ENCODE data around the gene CHL1. TPM values are rescaled to one million over a fixed set of nuclear protein-coding genes. Genes with fewer than 3 reads are reported as not detected.

CHL1 gene
- polyA plus RNA-seq, 4 donors: under 0.01 to 6.6 (median 1.9) TPM

- Histone ChIP-seq H3K4me3 (ENCODE audit: low read depth in 1 of 3, low read length in 3 of 3) (no peak overlapping the region), H3K36me3 (ENCODE audit: control insufficient read depth in 3 of 3, insufficient read depth in 2 of 3, low read depth in 1 of 3, low read length in 3 of 3) (no peaks in the 10 kb centered on the region), H3K9me3 (ENCODE audit: control insufficient read depth in 2 of 2, insufficient read depth in 1 of 2, low read depth in 1 of 2, low read length in 1 of 2) (no peaks in the 10 kb centered on the region), H3K27ac (ENCODE audit: low read depth in 1 of 3, low read length in 2 of 3) (no peak overlapping the region), H3K4me1 (ENCODE audit: control insufficient read depth in 3 of 3, insufficient read depth in 2 of 3, low read depth in 1 of 3, low read length in 2 of 3) (no peaks in the 10 kb centered on the region), H3K27me3 (ENCODE audit: control insufficient read depth in 3 of 3, insufficient read depth in 3 of 3, low read length in 3 of 3) (peaks cover 0 to 3% (median 0%) of the 10 kb centered on the region in 3 donors)
- WGBS, 3 donors: 82 to 86% (median 86%) methylated on average over 12 of the region's 12 CpGs
- DNase-seq (no peak), FAIRE-seq (no peak)
Observed at GRCh38 chr3:278300-279064, 81.9 kb downstream of the CHL1 start.

- no peaks in the 10 kb centered on the region for H3K36me3 ChIP-seq (ENCODE audit: control insufficient read depth in 3 of 3, insufficient read depth in 2 of 3, low read depth in 1 of 3, low read length in 3 of 3)
- H3K27me3 ChIP-seq (ENCODE audit: control insufficient read depth in 3 of 3, insufficient read depth in 3 of 3, low read length in 3 of 3): peaks cover 0 to 3% (median 0%) of the 10 kb centered on the region in 3 donors
- FAIRE-seq (no peak), DNase-seq (no peak)
- no peaks in the 10 kb centered on the region for H3K9me3 ChIP-seq (ENCODE audit: control insufficient read depth in 2 of 2, insufficient read depth in 1 of 2, low read depth in 1 of 2, low read length in 1 of 2)
- no peaks in the 10 kb centered on the region for H3K4me1 ChIP-seq (ENCODE audit: control insufficient read depth in 3 of 3, insufficient read depth in 2 of 3, low read depth in 1 of 3, low read length in 2 of 3)
- H3K4me3 ChIP-seq (ENCODE audit: low read depth in 1 of 3, low read length in 3 of 3): no peak overlapping the region
- 57 to 77% (median 58%) methylated on average over 1 of the region's 1 CpG for WGBS, 3 donors
- no peak overlapping the region for H3K27ac ChIP-seq (ENCODE audit: low read depth in 1 of 3, low read length in 2 of 3)
Observed at GRCh38 chr3:279325-279724, 82.8 kb downstream of the CHL1 start.

- FAIRE-seq (no peak), DNase-seq (no peak)
- WGBS, 3 donors: 31 to 35% (median 34%) methylated on average over 2 of the region's 2 CpGs
- Histone ChIP-seq H3K4me3 (ENCODE audit: low read depth in 1 of 3, low read length in 3 of 3) (no peak overlapping the region), H3K4me1 (ENCODE audit: control insufficient read depth in 3 of 3, insufficient read depth in 2 of 3, low read depth in 1 of 3, low read length in 2 of 3) (no peaks in the 10 kb centered on the region), H3K9me3 (ENCODE audit: control insufficient read depth in 2 of 2, insufficient read depth in 1 of 2, low read depth in 1 of 2, low read length in 1 of 2) (no peaks in the 10 kb centered on the region), H3K27me3 (ENCODE audit: control insufficient read depth in 3 of 3, insufficient read depth in 3 of 3, low read length in 3 of 3) (peaks cover 0 to 3% (median 0%) of the 10 kb centered on the region in 3 donors), H3K36me3 (ENCODE audit: control insufficient read depth in 3 of 3, insufficient read depth in 2 of 3, low read depth in 1 of 3, low read length in 3 of 3) (no peaks in the 10 kb centered on the region), H3K27ac (ENCODE audit: low read depth in 1 of 3, low read length in 2 of 3) (no peak overlapping the region)
Observed at GRCh38 chr3:280681-281080, 84.1 kb downstream of the CHL1 start.

- Histone ChIP-seq H3K36me3 (ENCODE audit: control insufficient read depth in 3 of 3, insufficient read depth in 2 of 3, low read depth in 1 of 3, low read length in 3 of 3) (no peaks in the 10 kb centered on the region), H3K4me3 (ENCODE audit: low read depth in 1 of 3, low read length in 3 of 3) (no peak overlapping the region), H3K27me3 (ENCODE audit: control insufficient read depth in 3 of 3, insufficient read depth in 3 of 3, low read length in 3 of 3) (no peaks in the 10 kb centered on the region), H3K4me1 (ENCODE audit: control insufficient read depth in 3 of 3, insufficient read depth in 2 of 3, low read depth in 1 of 3, low read length in 2 of 3) (no peaks in the 10 kb centered on the region), H3K27ac (ENCODE audit: low read depth in 1 of 3, low read length in 2 of 3) (no peak overlapping the region), H3K9me3 (ENCODE audit: control insufficient read depth in 2 of 2, insufficient read depth in 1 of 2, low read depth in 1 of 2, low read length in 1 of 2) (no peaks in the 10 kb centered on the region)
- FAIRE-seq (no peak), DNase-seq (no peak)
- 15 to 51% (median 30%) methylated on average over 4 of the region's 4 CpGs for WGBS, 3 donors
Observed at GRCh38 chr3:284322-284721, 87.8 kb downstream of the CHL1 start.

- Histone ChIP-seq H3K36me3 (ENCODE audit: control insufficient read depth in 3 of 3, insufficient read depth in 2 of 3, low read depth in 1 of 3, low read length in 3 of 3) (no peaks in the 10 kb centered on the region), H3K9me3 (ENCODE audit: control insufficient read depth in 2 of 2, insufficient read depth in 1 of 2, low read depth in 1 of 2, low read length in 1 of 2) (no peaks in the 10 kb centered on the region), H3K4me3 (ENCODE audit: low read depth in 1 of 3, low read length in 3 of 3) (no peak overlapping the region), H3K27me3 (ENCODE audit: control insufficient read depth in 3 of 3, insufficient read depth in 3 of 3, low read length in 3 of 3) (no peaks in the 10 kb centered on the region), H3K27ac (ENCODE audit: low read depth in 1 of 3, low read length in 2 of 3) (no peak overlapping the region), H3K4me1 (ENCODE audit: control insufficient read depth in 3 of 3, insufficient read depth in 2 of 3, low read depth in 1 of 3, low read length in 2 of 3) (no peaks in the 10 kb centered on the region)
- FAIRE-seq (no peak), DNase-seq (no peak)
- WGBS, 3 donors: 75 to 78% (median 77%) methylated on average over 4 of the region's 4 CpGs
Observed at GRCh38 chr3:288417-288816, 91.9 kb downstream of the CHL1 start.

- Histone ChIP-seq H3K4me1 (ENCODE audit: control insufficient read depth in 3 of 3, insufficient read depth in 2 of 3, low read depth in 1 of 3, low read length in 2 of 3) (no peaks in the 10 kb centered on the region), H3K36me3 (ENCODE audit: control insufficient read depth in 3 of 3, insufficient read depth in 2 of 3, low read depth in 1 of 3, low read length in 3 of 3) (no peaks in the 10 kb centered on the region), H3K9me3 (ENCODE audit: control insufficient read depth in 2 of 2, insufficient read depth in 1 of 2, low read depth in 1 of 2, low read length in 1 of 2) (no peaks in the 10 kb centered on the region), H3K4me3 (ENCODE audit: low read depth in 1 of 3, low read length in 3 of 3) (no peak overlapping the region), H3K27ac (ENCODE audit: low read depth in 1 of 3, low read length in 2 of 3) (no peak overlapping the region), H3K27me3 (ENCODE audit: control insufficient read depth in 3 of 3, insufficient read depth in 3 of 3, low read length in 3 of 3) (no peaks in the 10 kb centered on the region)
- peak; percentile 10 for FAIRE-seq
- no peak for DNase-seq
Observed at GRCh38 chr3:291028-291427, 94.5 kb downstream of the CHL1 start.

GRCh38 chr3:291646-292436 lies 95.3 kb downstream of the CHL1 start:
- WGBS, 3 donors: 59 to 74% (median 73%) methylated on average over 5 of the region's 5 CpGs
- Histone ChIP-seq H3K9me3 (ENCODE audit: control insufficient read depth in 2 of 2, insufficient read depth in 1 of 2, low read depth in 1 of 2, low read length in 1 of 2) (no peaks in the 10 kb centered on the region), H3K27me3 (ENCODE audit: control insufficient read depth in 3 of 3, insufficient read depth in 3 of 3, low read length in 3 of 3) (no peaks in the 10 kb centered on the region), H3K36me3 (ENCODE audit: control insufficient read depth in 3 of 3, insufficient read depth in 2 of 3, low read depth in 1 of 3, low read length in 3 of 3) (no peaks in the 10 kb centered on the region), H3K27ac (ENCODE audit: low read depth in 1 of 3, low read length in 2 of 3) (no peak overlapping the region), H3K4me3 (ENCODE audit: low read depth in 1 of 3, low read length in 3 of 3) (no peak overlapping the region), H3K4me1 (ENCODE audit: control insufficient read depth in 3 of 3, insufficient read depth in 2 of 3, low read depth in 1 of 3, low read length in 2 of 3) (no peaks in the 10 kb centered on the region)
- no peak for DNase-seq
- no peak for FAIRE-seq

GRCh38 chr3:294096-294495 lies 97.5 kb downstream of the CHL1 start:
- DNase-seq (no peak), FAIRE-seq (no peak)
- H3K36me3 ChIP-seq (ENCODE audit: control insufficient read depth in 3 of 3, insufficient read depth in 2 of 3, low read depth in 1 of 3, low read length in 3 of 3): no peaks in the 10 kb centered on the region
- WGBS, 3 donors: 79 to 80% (median 79%) methylated on average over 8 of the region's 8 CpGs
- no peak overlapping the region for H3K27ac ChIP-seq (ENCODE audit: low read depth in 1 of 3, low read length in 2 of 3)
- H3K4me1 ChIP-seq (ENCODE audit: control insufficient read depth in 3 of 3, insufficient read depth in 2 of 3, low read depth in 1 of 3, low read length in 2 of 3): no peaks in the 10 kb centered on the region
- no peak overlapping the region for H3K4me3 ChIP-seq (ENCODE audit: low read depth in 1 of 3, low read length in 3 of 3)
- H3K27me3 ChIP-seq (ENCODE audit: control insufficient read depth in 3 of 3, insufficient read depth in 3 of 3, low read length in 3 of 3): no peaks in the 10 kb centered on the region
- H3K9me3 ChIP-seq (ENCODE audit: control insufficient read depth in 2 of 2, insufficient read depth in 1 of 2, low read depth in 1 of 2, low read length in 1 of 2): no peaks in the 10 kb centered on the region

Measured in small intestine (tissue), 7 donors.